ENCODE measurements around the gene ADRM1. TPM values are rescaled to one million over a fixed set of nuclear protein-coding genes. Genes with fewer than 3 reads are reported as not detected.

The ADRM1 gene
- total and polyA plus RNA-seq, 10 of the 15 experiments (the other 5 are each of a cell fraction or from before 2014, with no cell fraction given), result 3.4 to 213 (median 95.9) TPM

DNA sequence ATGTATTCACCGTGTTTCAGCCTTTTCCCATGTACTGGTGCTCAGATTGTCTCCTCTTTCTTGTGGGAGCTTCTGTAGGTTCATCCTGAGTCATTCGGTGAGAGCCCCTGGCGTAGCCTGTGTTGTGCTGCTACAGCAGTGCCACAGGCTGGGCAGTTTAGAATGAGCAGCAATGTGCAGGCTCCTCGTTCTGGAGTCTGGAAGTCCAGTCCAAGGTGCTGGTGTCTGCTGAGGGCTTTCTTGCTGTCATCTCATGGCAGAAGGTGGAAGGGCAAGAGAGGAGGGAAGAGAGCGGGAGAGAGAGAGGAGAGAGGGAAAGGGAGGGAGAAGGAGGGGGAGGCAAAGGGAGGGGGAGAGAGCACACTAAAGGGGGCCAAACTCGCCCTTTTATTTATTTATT, 49.4 kb upstream of the ADRM1 start:
- WGBS (ENCODE audit: insufficient coverage, insufficient replicate concordance, low lambda C conversion rate, missing lambda C conversion rate), result 52% methylated on average over 6 of the region's 6 CpGs
- no peak overlapping the region for H2AFZ ChIP-seq (ENCODE audit: control insufficient read depth, low read depth, low read length)
- H3K9ac ChIP-seq (ENCODE audit: control insufficient read depth, insufficient read depth, low read length), result no peak overlapping the region
- ChIA-PET SMC1A (ENCODE audit: uncharacterized antibody, unreplicated experiment) (no interaction called here), POLR2A (no interaction called here), RAD21 (ENCODE audit: unreplicated experiment) (no interaction called here), CTCF (no interaction called here)
- in situ Hi-C loops (cut with MboI), result no loop called here
- H3K79me2 ChIP-seq (ENCODE audit: control insufficient read depth, insufficient read depth, low read length), result peaks cover 5% of the 10 kb centered on the region
- no peak for ATAC-seq
- intact Hi-C loops (cut with micrococcal nuclease; ENCODE audit: unreplicated experiment), result no loop called here
- no peak overlapping the region for H3K4me3 ChIP-seq
- no peak overlapping the region for H3K27ac ChIP-seq (ENCODE audit: control insufficient read depth, insufficient read depth)
- no peaks in the 10 kb centered on the region; the same call in 1 of the 2 replicates for H4K20me1 ChIP-seq (ENCODE audit: control insufficient read depth, insufficient read depth)
- H3K36me3 ChIP-seq (ENCODE audit: control insufficient read depth in 2 of 2, insufficient read depth in 2 of 2, low read length in 1 of 2), result peaks cover 5 to 10% of the 10 kb centered on the region in 2 experiments
- no peak for FAIRE-seq
- no TSS peak for BruUV-seq (replicated peaks)
- no peaks in the 10 kb centered on the region for H3K9me3 ChIP-seq (replicated peaks; ENCODE audit: control insufficient read depth, insufficient read depth, low read length)
- no peak for TF ChIP-seq STAT1 (conservative IDR thresholded peaks at IDR 0.05)
- no peak for TF ChIP-seq BACH1 (IDR thresholded peaks at IDR 0.05; ENCODE audit: borderline replicate concordance)
- TF ChIP-seq TARDBP (IDR thresholded peaks at IDR 0.05; ENCODE audit: borderline replicate concordance), result no peak
- no peak for TF ChIP-seq SREBF2 (IDR thresholded peaks at IDR 0.05; ENCODE audit: low read length)
- no peak for TF ChIP-seq SMC3 (IDR thresholded peaks at IDR 0.05; ENCODE audit: borderline replicate concordance, low read length)
- no peak for TF ChIP-seq ASH2L (IDR thresholded peaks at IDR 0.05; ENCODE audit: borderline replicate concordance, low read depth)
- TF ChIP-seq MEF2A (IDR thresholded peaks at IDR 0.05; ENCODE audit: insufficient read depth, low read depth, low read length), result no peak
- TF ChIP-seq PBX3 (IDR thresholded peaks at IDR 0.05; ENCODE audit: insufficient replicate concordance, low read depth, low read length), result no peak
- no peak for TF ChIP-seq POLR2AphosphoS5 (IDR thresholded peaks at IDR 0.05; ENCODE audit: low read length)
- TF ChIP-seq IKZF2 (IDR thresholded peaks at IDR 0.05), result no peak
- TF ChIP-seq, protein P1, sequence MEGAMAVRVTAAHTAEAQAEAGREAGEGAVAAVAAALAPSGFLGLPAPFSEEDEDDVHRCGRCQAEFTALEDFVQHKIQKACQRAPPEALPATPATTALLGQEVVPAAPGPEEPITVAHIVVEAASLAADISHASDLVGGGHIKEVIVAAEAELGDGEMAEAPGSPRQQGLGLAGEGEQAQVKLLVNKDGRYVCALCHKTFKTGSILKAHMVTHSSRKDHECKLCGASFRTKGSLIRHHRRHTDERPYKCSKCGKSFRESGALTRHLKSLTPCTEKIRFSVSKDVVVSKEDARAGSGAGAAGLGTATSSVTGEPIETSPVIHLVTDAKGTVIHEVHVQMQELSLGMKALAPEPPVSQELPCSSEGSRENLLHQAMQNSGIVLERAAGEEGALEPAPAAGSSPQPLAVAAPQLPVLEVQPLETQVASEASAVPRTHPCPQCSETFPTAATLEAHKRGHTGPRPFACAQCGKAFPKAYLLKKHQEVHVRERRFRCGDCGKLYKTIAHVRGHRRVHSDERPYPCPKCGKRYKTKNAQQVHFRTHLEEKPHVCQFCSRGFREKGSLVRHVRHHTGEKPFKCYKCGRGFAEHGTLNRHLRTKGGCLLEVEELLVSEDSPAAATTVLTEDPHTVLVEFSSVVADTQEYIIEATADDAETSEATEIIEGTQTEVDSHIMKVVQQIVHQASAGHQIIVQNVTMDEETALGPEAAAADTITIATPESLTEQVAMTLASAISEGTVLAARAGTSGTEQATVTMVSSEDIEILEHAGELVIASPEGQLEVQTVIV (IDR thresholded peaks at IDR 0.05; ENCODE audit: borderline replicate concordance, partially characterized antibody), result no peak
- DNase-seq (ENCODE audit: low read depth, low spot score), result no peak
- H3K4me2 ChIP-seq (ENCODE audit: control insufficient read depth, insufficient read depth), result no peak overlapping the region
- no peaks in the 10 kb centered on the region for H3K27me3 ChIP-seq (replicated peaks in 1 of 2; ENCODE audit: control insufficient read depth in 2 of 2, insufficient read depth in 2 of 2, low read length in 1 of 2)
- H3K4me1 ChIP-seq (ENCODE audit: control insufficient read depth, insufficient read depth, low read length), result no peaks in the 10 kb centered on the region
